HepG2 (cell line): Measurements from ENCODE around the gene STXBP4. TPM values are rescaled to one million over a fixed set of nuclear protein-coding genes. Genes with fewer than 3 reads are reported as not detected.

Experiments used
- ATAC-seq: fragments of 200-7000 bp; cut with Tn5 transposase; 3 replicates; pipeline ENCODE4 v1.9.1; 2020; ENCODE audit warnings: mild to moderate bottlenecking, moderate library complexity
- BruUV-seq: library from RNA; stranded (reverse); fragments of 400-500 nt; replicated peaks from 2 replicates; lab custom pipeline; 2021; lab: Mats Ljungman, UMichigan
- CTCF ChIA-PET: fragments of 300-600 bp; formaldehyde crosslinking; extraction: SDS; loops from one replicate; lab custom pipeline; 2021; ENCODE audit warnings: low total read pairs, inconsistent platforms, low intra/inter-chr PET ratio; lab: Yijun Ruan, JAX
- POLR2A ChIA-PET: fragments of 350-600 bp; sonication (Branson Sonifier 250); formaldehyde crosslinking; loops from one replicate; lab custom pipeline; 2020; ENCODE audit warnings: antibody characterized with exemption, inconsistent platforms; lab: Yijun Ruan, JAX
- DNase-seq: peaks from one replicate; pipeline ENCODE4 v3.0.0-alpha.2; 2015; ENCODE audit warnings: low spot score
- FAIRE-seq: peaks from 3 replicates; lab custom pipeline; 2011; peaks lifted over from hg19 to GRCh38; lab: Jason Lieb, UNC
- H2AFZ ChIP-seq: one replicate; pipeline ENCODE4 v1.6.1; 2011; ENCODE audit warnings: low read length, inconsistent platforms
- H3K27ac ChIP-seq: fragments of 300-600 bp; 3 replicates; pipeline ENCODE4 v1.8.0; 2011; ENCODE audit warnings: mixed run types, mild to moderate bottlenecking, mixed read lengths, low read length, inconsistent platforms; ENCODE audit not compliant: insufficient read depth; ENCODE audit errors: extremely low read length
- H3K27me3 ChIP-seq, 2 experiments: fragments of 200-600 bp in 1 of 2; 2 replicates in 1 of 2; 3 replicates in 1 of 2; pipeline versions ENCODE4 v1.6.0 to v1.8.0; 2011; ENCODE audit warnings: low read length in 2 of 2, mild to moderate bottlenecking in 2 of 2, moderate library complexity in 2 of 2, inconsistent platforms in 1 of 2; ENCODE audit not compliant: insufficient read depth in 2 of 2, control insufficient read depth in 1 of 2
- H3K36me3 ChIP-seq, 2 experiments: fragments of 200-600 bp in 1 of 2; replicated peaks in 1 of 2; 2 replicates in 1 of 2; 3 replicates in 1 of 2; pipeline versions ENCODE4 v1.5.1 to v1.8.0; 2011; ENCODE audit warnings: low read length in 2 of 2, inconsistent platforms in 1 of 2; ENCODE audit not compliant: insufficient read depth in 2 of 2, control insufficient read depth in 1 of 2
- H3K4me1 ChIP-seq: 2 replicates; pipeline ENCODE4 v1.5.1; 2012; ENCODE audit warnings: low read length, inconsistent platforms; ENCODE audit not compliant: insufficient read depth
- H3K4me2 ChIP-seq: 2 replicates; pipeline ENCODE4 v1.6.0; 2011; ENCODE audit warnings: low read depth, low read length, inconsistent platforms
- H3K4me3 ChIP-seq, 3 experiments: fragments of 200-600 bp in 1 of 3; sonication (generic), shearing (Covaris generic) in 1 of 3; replicated peaks in 1 of 3; 2 replicates each; pipeline ENCODE4 v1.5.1; 2011 to 2016; ENCODE audit warnings: low read length in 3 of 3, inconsistent platforms in 2 of 3, low read depth in 2 of 3, mild to moderate bottlenecking in 2 of 3, control low read depth in 1 of 3, mixed read lengths in 1 of 3; ENCODE audit not compliant: insufficient read depth in 1 of 3
- H3K79me2 ChIP-seq: one replicate; pipeline ENCODE4 v1.6.1; 2011; ENCODE audit warnings: low read length, inconsistent platforms; ENCODE audit not compliant: insufficient read depth
- H3K9ac ChIP-seq: 2 replicates; pipeline ENCODE4 v1.6.0; 2011; ENCODE audit warnings: mild to moderate bottlenecking, low read depth, low read length, inconsistent platforms; ENCODE audit not compliant: insufficient read depth
- H3K9me3 ChIP-seq: 2 replicates; pipeline ENCODE4 v1.5.1; 2012; ENCODE audit warnings: mild to moderate bottlenecking, low read length
- H4K20me1 ChIP-seq: 2 replicates; pipeline ENCODE4 v1.6.0; 2011; ENCODE audit warnings: inconsistent platforms, mild to moderate bottlenecking, low read length, moderate library complexity; ENCODE audit not compliant: insufficient read depth
- ELF1 ChIP-seq: sonication (generic); formaldehyde crosslinking; IDR thresholded peaks from 2 replicates; pipeline ENCODE4 v1.4.0; 2020; ENCODE audit warnings: missing genetic modification reagents
- FIP1L1 ChIP-seq: fragments of 200-400 bp; formaldehyde crosslinking; IDR thresholded peaks from 2 replicates; pipeline ENCODE4 v1.6.1; 2018; ENCODE audit warnings: low read depth, mild to moderate bottlenecking, low read length, moderate library complexity, borderline replicate concordance; ENCODE audit not compliant: insufficient read depth
- MAFF ChIP-seq: IDR thresholded peaks from 2 replicates; pipeline ENCODE4 v1.6.1; 2011; ENCODE audit warnings: low read depth, low read length, improper control_type of control experiment
- MAFK ChIP-seq, 2 experiments: IDR thresholded peaks in 1 of 2; conservative IDR thresholded peaks in 1 of 2; 2 replicates each; pipeline ENCODE4 v1.6.1; 2011; ENCODE audit warnings: improper control_type of control experiment in 2 of 2, low read length in 2 of 2
- RARG ChIP-seq: sonication (generic); formaldehyde crosslinking; IDR thresholded peaks from 2 replicates; pipeline ENCODE4 v1.4.0; 2020; ENCODE audit warnings: low read depth, mild to moderate bottlenecking, missing genetic modification reagents
- SMARCC2 ChIP-seq: fragments of 450-650 bp; IDR thresholded peaks from 2 replicates; pipeline ENCODE4 v1.6.1; 2017; ENCODE audit warnings: antibody characterized with exemption, mild to moderate bottlenecking
- ZNF30 ChIP-seq: sonication (generic); formaldehyde crosslinking; IDR thresholded peaks from 2 replicates; pipeline ENCODE4 v1.5.0; 2020; ENCODE audit warnings: mild to moderate bottlenecking, missing genetic modification reagents
- ZNF788 ChIP-seq: sonication (generic); formaldehyde crosslinking; IDR thresholded peaks from 2 replicates; pipeline ENCODE4 v1.5.0; 2020; ENCODE audit warnings: mild to moderate bottlenecking, missing genetic modification reagents, borderline replicate concordance
- WGBS: methylation state at CpG from one replicate; pipeline ENCODE4 v1.1.6; 2017; ENCODE audit warnings: low lambda C conversion rate; 5-methylcytosine and 5-hydroxymethylcytosine counted together
- in situ Hi-C: cut with HindIII; loops from 2 replicates; pipeline ENCODE4 v1.10.0; 2017; ENCODE audit warnings: low pct_unique_long_range_greater_than_20kb; ENCODE audit not compliant: extremely low pct_ligation_motif_present
- intact Hi-C: fragments of 100-400 bp; cut with micrococcal nuclease; formaldehyde crosslinking; loops from one replicate; pipeline ENCODE4 v1.10.0; 2022; ENCODE audit not compliant: unreplicated experiment
- polyA plus RNA-seq, 8 experiments: library from polyadenylated mRNA; depleted of rRNA in 3 of 8; stranded (reverse) in 7 of 8; unstranded in 1 of 8; fragments of >200 nt; fragmentation: Illumina TruSeq in 4 of 8; extraction: Trizol in 4 of 8; gene quantifications; 2 replicates each; pipeline versions ENCODE4 v1.2.1 to v1.2.3, GENCODE V29; 2011 to 2016; ENCODE audit warnings: low read depth in 4 of 8, missing spikeins in 1 of 8, mixed read lengths in 1 of 8; ENCODE audit not compliant: insufficient read depth in 1 of 8
- total RNA-seq, 5 experiments: library from RNA; depleted of rRNA; stranded (reverse); fragments of >200 nt; fragmentation: Illumina TruSeq; extraction: Trizol; gene quantifications; 2 replicates each; pipeline ENCODE4 v1.2.3, GENCODE V29; 2016; ENCODE audit warnings: low read depth in 1 of 5
- TF ChIP-seq, protein P1 (sequence below): IDR thresholded peaks from 2 replicates; pipeline ENCODE4 v1.6.1; 2012; ENCODE audit warnings: inconsistent platforms
- TF ChIP-seq, protein P2 (sequence below): IDR thresholded peaks from 2 replicates; pipeline ENCODE4 v1.6.1; 2016; ENCODE audit warnings: missing biosample characterization, missing genetic modification reagents, low read depth

STXBP4 gene
- total and polyA plus RNA-seq, 2 of the 13 experiments (the other 11 are each of a cell fraction or from before 2014, with no cell fraction given) = 8.5 to 36.1 TPM

DNA sequence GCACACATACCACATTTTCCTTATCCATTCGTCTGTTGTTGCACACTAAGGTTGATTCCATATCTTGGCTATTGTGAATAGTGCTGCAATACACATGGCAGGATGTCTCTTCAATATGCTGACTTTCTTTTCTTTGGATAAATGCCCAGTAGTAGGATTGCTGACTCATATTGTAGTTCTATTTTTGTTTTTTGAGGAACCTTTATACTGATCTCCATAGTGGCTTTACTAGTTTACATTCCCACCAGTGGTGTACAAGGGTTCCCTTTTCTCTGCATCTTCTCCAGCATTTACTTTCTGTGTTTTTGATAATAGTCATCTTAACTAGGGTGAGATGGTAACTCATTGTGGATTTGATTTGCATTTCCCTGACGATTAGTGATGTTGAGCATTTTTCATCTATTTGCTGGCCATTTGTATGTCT, 118.1 kb downstream of the STXBP4 start:
- POLR2A ChIA-PET = no interaction called here
- Histone ChIP-seq H3K4me3 (no peak overlapping the region), H3K36me3 (peaks cover 0 to 1% of the 10 kb centered on the region in 2 experiments; a peak in 3 of 5 replicates), H4K20me1 (no peaks in the 10 kb centered on the region), H3K4me1 (peaks cover 8% of the 10 kb centered on the region; the same call in 1 of the 2 replicates), H3K27ac (no peak overlapping the region), H3K9ac (no peak overlapping the region), H3K79me2 (no peaks in the 10 kb centered on the region), H3K4me2 (no peak overlapping the region), H3K9me3 (no peaks in the 10 kb centered on the region), H2AFZ (no peak overlapping the region), H3K27me3 (no peaks in the 10 kb centered on the region)
- in situ Hi-C loops (no loop called here), intact Hi-C loops (no loop called here)
- 99% methylated on average over 2 of the region's 2 CpGs for WGBS
- FAIRE-seq = no peak
- CTCF ChIA-PET = no interaction called here
- ATAC-seq = no peak
- BruUV-seq = no TSS peak
- DNase-seq = no peak
- TF ChIP-seq MAFK (conservative IDR thresholded peaks at IDR 0.05 in 1 of 2, IDR thresholded peaks at IDR 0.05 in 1 of 2; ENCODE audit: low read length in 2 of 2) = peak in 1 of 2 experiments; percentile 62; a peak in 2 of 4 replicates
- TF ChIP-seq MAFF = peak; percentile 65
- TF ChIP-seq SMARCC2 = no peak

DNA sequence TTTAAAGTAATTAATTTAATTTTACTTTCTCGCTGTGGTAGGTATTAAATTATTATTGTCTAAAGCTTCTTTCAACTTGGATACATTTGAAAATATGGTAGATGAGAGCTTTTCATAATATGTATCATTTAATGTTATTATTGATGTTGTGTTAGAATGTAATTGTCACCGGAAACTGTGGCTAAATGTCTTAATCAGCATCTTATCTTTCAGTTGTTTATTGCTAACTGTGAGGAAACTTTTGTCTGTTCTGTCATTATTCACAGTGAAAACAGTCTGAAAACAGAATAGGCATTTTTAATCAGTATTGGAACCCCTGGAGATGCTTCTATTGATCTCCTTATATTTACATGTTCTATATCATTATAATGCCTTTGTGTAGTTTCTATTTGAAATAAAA, 120.7 kb downstream of the STXBP4 start:
- ChIA-PET POLR2A (no interaction called here), CTCF (no interaction called here)
- TF ChIP-seq FIP1L1 (no peak), MAFF (peak; percentile 36; the same call in 1 of the 2 replicates), ZNF788 (CRISPR knock-in tag) (no peak), ELF1 (CRISPR knock-in tag) (no peak), MAFK (conservative IDR thresholded peaks at IDR 0.05 in 1 of 2, IDR thresholded peaks at IDR 0.05 in 1 of 2; ENCODE audit: low read length in 2 of 2) (peak; percentile 4 to 55; a peak in 2 of 4 replicates), RARG (no peak), ZNF30 (CRISPR knock-in tag) (no peak)
- TF ChIP-seq, protein P1, sequence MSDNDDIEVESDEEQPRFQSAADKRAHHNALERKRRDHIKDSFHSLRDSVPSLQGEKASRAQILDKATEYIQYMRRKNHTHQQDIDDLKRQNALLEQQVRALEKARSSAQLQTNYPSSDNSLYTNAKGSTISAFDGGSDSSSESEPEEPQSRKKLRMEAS = no peak
- TF ChIP-seq, protein P2, sequence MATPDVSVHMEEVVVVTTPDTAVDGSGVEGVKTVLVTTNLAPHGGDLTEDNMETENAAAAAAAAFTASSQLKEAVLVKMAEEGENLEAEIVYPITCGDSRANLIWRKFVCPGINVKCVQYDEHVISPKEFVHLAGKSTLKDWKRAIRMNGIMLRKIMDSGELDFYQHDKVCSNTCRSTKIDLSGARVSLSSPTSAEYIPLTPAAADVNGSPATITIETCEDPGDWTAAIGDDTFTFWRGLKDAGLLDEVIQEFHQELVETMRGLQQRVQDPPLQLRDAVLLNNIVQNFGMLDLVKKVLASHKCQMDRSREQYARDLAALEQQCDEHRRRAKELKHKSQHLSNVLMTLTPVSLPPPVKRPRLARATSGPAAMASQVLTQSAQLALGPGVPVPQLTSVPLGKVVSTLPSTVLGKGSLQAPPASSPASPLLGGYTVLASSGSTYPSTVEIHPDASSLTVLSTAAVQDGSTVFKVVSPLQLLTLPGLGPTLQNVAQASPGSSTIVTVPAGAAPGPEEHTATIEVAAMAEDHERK (CRISPR knock-in tag) = no peak
- intact Hi-C loops (no loop called here), in situ Hi-C loops (no loop called here)
- FAIRE-seq (no peak), ATAC-seq (no peak), DNase-seq (no peak)
- no peaks in the 10 kb centered on the region for H4K20me1 ChIP-seq
- no peaks in the 10 kb centered on the region; a peak in 1 of 5 replicates for H3K36me3 ChIP-seq
- no peak overlapping the region for H3K4me3 ChIP-seq
- no peaks in the 10 kb centered on the region for H3K79me2 ChIP-seq
- no peak overlapping the region for H3K9ac ChIP-seq
- BruUV-seq = no TSS peak
- H3K27ac ChIP-seq = no peak overlapping the region
- H2AFZ ChIP-seq = no peak overlapping the region
- H3K4me2 ChIP-seq = no peak overlapping the region
- no peaks in the 10 kb centered on the region for H3K27me3 ChIP-seq
- 99% methylated on average over 2 of the region's 2 CpGs for WGBS
- H3K9me3 ChIP-seq = no peaks in the 10 kb centered on the region
- peaks cover 8% of the 10 kb centered on the region; the same call in 1 of the 2 replicates for H3K4me1 ChIP-seq
